Stimulated activated CD8-positive, alpha-beta memory T cell treated with anti-CD3 and anti-CD28 coated beads, Interleukin-7, amount 100 ng/mL, for 4 hours (primary cell): ENCODE measurements around the gene CPNE7.
"Not testable (repeated sequence)": the region's sequence is repeated elsewhere in the genome, so short reads cannot be mapped to it uniquely, and the experiment has no call there.

Experiments used
- DNase-seq, 2 donors: peaks; one replicate each; pipeline ENCODE4 v3.0.0-alpha.2; 2020; ENCODE audit warnings: low read depth in 2 of 2

CPNE7 gene

DNA sequence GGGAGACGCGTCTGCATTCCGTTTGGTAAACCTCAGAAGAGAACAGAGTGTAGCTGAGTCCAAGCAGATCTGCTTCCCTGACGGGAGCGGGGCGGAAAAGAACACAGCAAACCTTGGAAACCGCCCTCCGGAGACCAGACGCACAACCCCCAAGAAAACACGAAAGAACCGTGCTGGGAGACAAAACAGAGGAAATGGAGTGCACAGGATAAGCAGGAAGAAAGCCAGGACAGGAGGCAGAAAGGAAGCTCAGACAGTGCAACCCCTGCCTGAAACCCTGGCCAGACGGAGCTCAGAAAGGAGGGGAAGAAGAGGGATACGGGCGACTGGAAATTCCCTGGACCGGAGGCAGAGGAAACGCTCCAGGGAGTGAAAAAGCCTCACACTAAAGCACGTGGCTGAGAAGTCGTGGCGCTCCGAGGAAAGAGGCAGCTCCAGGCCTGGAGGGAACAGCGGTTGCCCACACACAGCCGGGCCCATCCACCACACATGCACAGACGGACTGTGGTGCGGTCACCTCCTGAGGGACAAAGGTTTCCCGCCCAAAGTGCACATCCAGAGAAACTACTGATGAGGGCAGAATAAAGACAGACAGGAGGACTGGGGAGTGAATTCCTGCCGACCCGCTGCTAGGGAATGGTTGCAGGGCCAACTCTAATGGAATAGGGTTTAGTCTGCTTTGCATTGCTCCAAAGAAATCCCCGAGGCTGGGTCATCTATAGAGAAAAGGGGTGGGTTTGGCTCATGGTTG, 48.1 kb downstream of the CPNE7 start:
- no peak for DNase-seq

DNA sequence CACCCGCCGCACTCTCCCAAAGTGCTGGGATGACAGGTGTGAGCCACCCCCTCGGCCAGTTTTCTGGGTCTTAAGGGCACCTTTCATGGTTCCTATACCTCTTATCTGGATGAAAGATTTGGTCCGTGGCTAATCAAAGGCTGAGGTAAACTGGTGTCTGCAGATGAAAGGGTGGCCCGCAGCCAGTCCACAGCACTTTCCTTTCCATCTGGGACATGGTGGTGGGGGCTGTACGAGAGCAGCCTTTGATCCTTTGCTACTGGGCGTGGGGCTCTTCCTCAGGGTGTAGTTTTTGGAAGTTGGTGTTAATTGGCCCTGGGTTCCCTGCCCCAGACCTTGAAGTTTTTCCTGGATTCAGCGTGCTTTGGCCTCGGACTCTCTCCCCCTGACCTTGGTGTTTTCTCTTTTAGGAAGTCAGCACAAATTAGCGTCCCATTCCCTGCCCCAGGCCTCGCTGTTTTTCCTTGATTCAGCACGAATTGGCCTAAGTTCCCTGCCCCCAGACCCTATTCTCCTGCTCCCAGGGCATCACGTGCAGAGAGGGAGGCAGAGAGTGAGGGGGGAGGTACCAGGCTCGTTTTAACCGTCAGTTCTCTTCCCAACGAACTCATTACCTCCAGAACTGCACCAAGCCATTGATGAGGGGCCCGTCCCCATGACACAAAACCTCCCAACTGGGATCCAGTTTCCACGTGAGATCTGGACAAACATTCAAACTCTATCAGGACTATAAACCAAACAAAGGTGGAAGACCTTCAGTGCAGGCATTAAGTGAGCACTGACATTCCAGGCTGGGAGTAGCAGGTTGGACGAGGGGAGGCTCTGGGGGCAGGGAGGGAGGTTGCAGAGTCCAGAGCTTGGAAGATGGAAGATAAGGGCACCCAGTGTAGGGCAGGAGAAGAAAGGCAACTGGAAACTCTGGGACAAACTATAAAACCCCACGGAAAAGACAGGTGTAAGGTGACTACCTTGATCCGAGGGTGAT, 49.5 kb downstream of the CPNE7 start:
- no peak for DNase-seq

DNA sequence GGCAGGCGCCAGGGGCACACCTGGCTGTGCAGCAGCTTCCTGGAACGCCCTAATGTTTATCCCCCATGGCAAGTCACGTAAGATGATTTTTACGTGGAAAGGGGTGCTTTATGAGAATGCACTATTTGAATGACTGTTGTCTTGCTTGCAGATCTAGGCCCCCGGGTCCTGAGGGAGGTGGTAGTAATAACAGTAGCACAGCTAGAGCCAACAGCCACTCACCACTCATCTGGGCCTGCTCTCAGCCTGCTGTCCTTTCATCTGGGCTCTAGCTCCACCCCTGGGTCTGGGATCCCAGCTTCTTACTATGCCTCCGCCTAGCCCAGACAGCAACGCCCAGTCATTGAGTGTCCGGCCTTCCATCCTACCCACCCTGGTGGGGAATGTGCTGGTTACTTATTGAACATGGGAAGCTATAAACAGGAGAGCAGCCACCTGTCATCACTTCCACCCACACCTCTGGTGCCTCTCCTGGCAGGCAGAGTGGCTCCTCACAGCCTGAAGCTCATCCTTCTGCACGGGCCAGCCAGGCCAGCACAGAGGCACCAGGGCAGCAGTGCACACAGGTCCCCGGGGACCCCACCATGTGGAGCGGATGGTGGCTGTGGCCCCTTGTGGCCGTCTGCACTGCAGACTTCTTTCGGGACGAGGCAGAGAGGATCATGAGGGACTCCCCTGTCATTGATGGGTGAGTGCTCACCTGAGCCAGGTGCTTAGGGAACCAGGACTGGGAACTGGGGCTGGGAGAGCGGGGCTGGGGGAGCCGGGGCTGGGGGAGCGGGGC, 54.5 kb downstream of the CPNE7 start:
- DNase-seq = no peak

DNA sequence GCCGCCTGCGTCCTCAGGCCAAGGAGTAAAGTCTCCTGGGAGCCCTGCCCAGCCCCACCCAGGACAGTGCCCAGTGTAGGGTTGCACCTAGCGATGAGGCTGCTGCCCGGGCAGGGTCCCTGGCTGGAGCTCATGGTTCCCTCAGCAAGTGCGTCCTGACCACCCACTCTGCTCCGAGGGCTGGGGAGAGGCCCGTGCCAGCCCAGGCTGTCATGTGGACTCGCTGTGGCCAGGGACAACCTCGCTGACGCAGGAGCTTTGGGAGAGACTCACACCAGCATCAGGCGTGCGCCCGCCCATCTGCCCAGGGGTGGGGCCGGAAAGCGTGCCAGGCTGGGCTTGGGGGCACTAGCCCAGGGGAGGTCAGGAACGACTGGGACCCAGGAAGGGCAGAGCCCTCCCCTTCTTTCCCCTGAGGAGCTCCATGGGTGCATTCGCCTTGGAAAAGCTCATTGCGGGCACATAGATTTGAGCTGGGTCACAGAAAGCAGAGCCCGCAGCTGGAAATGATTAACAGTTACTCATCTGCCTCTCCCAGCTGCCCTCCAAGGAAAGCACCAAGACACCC, 57.6 kb downstream of the CPNE7 start:
- no peak for DNase-seq

DNA sequence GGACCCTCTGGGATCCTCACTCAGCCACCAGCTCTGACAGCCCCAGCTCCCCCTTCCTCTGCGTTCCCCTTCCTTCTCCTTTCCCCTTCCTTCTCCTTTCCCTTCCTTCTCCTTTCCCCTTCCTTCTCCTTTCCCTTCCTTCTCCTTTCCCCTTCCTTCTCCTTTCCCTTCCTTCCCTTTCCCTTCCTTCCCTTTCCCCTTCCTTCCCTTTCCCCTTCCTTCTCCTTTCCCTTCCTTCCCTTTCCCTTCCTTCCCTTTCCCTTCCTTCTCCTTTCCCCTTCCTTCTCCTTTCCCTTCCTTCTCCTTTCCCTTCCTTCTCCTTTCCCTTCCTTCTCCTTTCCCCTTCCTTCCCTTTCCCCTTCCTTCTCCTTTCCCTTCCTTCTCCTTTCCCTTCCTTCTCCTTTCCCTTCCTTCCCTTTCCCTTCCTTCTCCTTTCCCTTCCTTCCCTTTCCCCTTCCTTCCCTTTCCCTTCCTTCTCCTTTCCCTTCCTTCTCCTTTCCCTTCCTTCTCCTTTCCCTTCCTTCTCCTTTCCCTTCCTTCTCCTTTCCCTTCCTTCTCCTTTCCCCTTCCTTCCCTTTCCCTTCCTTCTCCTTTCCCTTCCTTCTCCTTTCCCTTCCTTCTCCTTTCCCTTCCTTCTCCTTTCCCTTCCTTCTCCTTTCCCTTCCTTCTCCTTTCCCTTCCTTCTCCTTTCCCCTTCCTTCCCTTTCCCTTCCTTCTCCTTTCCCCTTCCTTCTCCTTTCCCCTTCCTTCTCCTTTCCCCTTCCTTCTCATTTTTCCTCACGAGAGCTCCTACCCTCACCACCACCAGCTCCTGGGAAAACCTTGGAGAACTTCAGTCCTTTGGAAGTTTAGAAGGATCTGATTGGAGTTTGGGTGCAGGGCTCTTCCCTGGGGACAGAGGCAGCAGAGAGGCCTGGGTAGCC, 59.2 kb downstream of the CPNE7 start:
- DNase-seq = not testable (repeated sequence)

DNA sequence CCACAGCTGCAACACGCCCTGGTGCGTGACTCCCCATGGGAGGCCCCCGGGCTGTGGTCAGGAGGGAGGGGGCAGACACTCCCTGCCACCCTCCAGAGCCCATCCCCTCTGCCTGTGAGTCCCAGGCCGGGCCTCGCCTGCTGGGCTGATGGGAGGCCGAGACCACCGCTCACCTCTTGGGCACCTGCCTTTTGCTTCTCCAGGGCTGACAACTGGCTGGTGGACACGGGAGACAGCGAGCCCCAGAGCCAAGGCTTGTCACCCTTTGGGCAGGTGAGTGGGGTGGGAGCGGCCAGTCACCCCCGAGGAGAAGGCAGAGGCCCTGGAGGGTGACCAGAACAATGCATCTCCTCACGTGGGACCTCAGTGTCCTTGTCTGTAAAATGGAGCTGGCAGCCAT, 61.1 kb downstream of the CPNE7 start:
- no peak for DNase-seq

DNA sequence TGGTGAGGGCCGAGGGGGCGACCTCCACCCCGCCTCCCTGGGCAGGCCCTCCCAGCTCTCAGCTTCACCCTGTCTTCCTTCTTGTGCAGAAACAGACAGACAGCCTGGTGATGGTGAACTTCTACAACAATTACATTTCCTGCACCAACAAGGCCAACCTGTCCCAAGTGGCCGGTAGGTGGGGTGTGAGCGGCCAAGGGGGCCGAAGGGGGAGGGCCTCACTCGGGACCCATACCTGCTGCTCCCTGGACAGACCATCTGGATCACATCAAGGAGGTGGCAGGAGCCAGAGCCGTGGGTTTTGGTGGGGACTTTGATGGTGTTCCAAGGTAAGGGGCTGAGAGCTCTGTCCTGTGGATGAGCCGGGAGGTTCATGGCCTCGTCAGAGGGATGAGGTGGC, 61.8 kb downstream of the CPNE7 start:
- DNase-seq = no peak

DNA sequence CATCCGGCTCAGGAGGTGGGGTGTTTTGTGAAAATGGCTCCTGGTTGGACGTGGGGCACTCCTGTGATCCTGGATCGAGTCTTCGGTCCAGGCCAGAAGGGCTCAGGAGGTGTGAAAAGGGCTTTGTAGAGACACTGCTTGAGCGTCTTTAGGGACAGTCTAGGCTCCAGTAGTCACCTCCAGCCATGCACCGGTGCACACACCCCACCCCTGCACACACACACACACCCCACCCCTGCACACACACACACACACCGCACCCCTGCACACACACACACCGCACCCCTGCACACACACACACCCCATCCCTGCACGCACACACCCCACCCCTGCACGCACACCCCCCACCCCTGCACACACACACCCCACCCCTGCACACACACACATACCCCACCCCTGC, 62.9 kb downstream of the CPNE7 start:
- no peak for DNase-seq

DNA sequence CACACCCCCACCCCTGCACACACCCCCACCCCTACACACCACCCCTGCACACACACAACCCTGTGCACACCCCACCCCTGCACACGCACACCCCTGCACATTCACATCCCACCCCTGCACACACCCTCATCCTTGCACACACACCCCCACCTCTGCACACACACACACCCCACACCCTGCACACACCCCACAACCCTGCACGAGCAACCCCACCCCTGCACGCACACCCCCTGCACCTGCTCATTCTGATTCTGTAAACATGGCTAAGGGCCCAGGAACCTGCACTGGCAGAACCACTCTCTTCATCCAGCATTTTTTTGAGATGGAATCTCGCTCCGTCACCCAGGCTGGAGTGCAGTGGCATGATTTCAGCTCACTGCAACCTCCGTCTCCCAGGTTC, 63.8 kb downstream of the CPNE7 start:
- DNase-seq = no peak

DNA sequence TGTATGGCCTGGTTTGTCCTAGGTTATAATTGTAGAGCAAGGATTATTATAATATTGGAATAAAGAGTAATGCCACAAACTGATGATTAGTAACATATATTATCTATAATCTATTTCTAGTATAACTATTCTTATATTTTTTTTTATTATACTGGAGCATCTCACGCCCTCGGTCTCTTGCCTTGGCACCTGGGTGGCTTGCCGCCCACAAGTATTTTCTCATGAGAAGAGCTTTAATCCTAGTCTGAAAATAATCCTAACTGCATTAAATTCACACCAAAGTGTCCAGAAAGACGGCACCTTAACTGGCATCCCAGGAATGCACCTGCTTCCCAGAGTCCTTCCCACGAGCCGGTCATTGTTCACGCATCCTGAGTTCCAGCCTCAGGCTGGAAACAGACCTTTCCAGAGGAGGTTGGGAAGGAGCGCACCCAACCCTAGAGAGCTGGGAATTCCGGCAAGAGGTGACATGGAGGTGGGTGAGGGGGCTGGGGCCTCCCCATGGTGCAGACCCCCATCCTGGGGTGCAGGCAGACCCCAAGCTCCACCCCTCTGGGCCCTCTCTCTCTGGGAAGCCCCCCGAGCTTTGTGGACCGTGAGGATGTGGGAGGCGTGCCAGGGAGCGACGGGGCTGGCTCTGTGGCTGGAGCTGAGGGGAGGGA, 66.0 kb downstream of the CPNE7 start:
- no peak for DNase-seq

DNA sequence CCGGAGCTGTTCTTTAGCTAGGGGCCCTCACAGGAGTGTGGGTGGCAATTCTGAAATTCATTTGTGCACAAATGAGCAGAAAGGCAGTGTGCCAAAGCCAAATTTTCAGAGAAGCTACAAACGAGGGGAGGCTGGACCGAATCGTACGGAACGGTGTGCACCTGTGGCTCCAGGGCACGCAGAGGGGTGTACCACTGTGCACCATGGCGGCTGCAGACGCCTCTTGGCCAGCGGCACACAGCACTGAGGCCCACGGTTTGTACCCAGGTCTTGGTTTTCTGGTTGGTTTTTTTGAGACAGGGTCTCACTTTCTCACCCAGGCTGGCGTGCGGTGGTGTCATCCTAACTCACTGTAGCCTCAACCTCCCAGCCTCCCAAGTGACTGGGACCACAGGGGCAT, 67.0 kb downstream of the CPNE7 start:
- DNase-seq = no peak

DNA sequence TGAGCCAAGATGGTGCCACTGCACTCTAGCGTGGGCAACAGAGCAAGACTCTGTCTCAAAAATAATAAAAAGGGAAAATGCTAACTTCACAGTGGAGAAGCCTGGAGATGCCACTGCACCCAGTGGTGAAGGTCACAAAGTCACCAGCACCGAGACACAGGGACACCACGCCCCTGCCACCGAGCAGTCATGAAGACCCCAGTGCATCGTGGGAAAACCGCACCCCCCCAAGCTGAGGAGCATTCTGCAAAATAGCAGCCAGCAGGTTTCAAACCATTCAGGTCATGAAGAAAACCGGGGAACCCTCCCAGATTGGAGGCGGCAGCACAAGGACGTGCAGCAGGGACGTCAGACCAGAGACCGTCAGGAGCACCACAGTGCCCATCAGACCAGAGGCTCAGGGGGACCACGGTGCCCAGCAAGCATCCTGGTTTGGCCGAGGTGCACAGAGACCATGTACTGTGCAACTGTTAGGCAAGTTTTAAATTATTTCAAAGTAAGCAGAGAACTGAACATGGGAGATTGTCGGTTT, 68.3 kb downstream of the CPNE7 start:
- no peak for DNase-seq

DNA sequence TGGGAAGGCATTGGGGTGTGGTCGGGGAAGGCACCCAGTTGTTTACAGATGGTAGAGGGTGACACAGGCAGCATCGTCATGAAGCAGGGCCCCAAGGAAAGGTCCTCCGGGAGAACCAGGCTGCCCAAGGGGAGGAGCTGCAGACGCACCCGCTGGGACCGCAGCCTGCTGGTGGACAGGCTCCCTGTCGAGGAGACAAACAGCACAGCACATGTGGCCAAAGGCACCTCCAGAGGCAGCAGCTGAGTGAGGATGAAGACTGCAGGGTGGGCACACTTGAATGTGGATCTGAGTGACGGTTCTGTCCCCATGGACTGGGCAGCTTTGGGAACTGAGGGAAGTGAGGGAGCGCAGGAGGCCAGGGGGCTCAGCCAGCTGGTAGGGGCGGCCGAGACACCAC, 69.6 kb downstream of the CPNE7 start:
- no peak for DNase-seq

DNA sequence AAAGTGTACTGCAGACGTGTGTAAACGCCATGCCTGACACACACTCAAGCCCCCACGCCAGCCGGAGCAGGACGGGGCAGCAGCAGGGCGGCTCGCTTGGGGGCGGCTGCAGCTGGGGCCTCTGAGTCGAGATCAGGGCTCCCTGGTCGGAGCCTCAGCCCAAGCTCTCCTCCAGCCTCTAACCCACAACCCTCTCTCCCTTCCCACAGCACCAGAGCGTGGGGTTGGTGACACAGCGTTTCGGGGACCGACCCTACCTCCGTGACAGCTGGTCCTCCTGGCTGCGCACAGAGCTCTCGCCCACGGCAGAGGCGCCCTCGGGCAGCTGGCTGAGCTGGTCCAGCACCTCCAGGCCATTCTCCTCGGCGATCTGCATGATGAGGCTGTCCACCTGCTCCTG, 70.7 kb downstream of the CPNE7 start:
- no peak for DNase-seq
